Measurements from ENCODE around the gene LGALS16. TPM values are rescaled to one million over a fixed set of nuclear protein-coding genes. Genes with fewer than 3 reads are reported as not detected.
"Not testable (repeated sequence)": the region's sequence is repeated elsewhere in the genome, so short reads cannot be mapped to it uniquely, and the experiment has no call there.

LGALS16 gene
- total RNA-seq, 2 donors from 2014 or later: not detected

- H3K4me1 ChIP-seq: peaks cover 0 to 8% of the 10 kb centered on the region in 2 donors
- H3K27ac ChIP-seq: no peak overlapping the region
- H3K27me3 ChIP-seq: no peaks in the 10 kb centered on the region
- DNase-seq (ENCODE audit: low spot score): no peak
- TF ChIP-seq CTCF (IDR thresholded peaks at IDR 0.05): no peak
- H3K4me3 ChIP-seq: no peak overlapping the region
- H3K36me3 ChIP-seq: no peaks in the 10 kb centered on the region
- H3K9me3 ChIP-seq: no peaks in the 10 kb centered on the region
Measured at GRCh38 chr19:39679791-39680168, 24.1 kb downstream of the LGALS16 start.

GRCh38 chr19:39680593-39680992 is 24.9 kb downstream of the LGALS16 start:
- Histone ChIP-seq H3K27ac (no peak overlapping the region), H3K36me3 (no peaks in the 10 kb centered on the region), H3K4me3 (no peak overlapping the region)

GRCh38 chr19:39681416-39681815 is 25.7 kb downstream of the LGALS16 start:
- no peaks in the 10 kb centered on the region for H3K27me3 ChIP-seq
- no peak overlapping the region for H3K4me3 ChIP-seq
- no peaks in the 10 kb centered on the region for H3K36me3 ChIP-seq
- H3K27ac ChIP-seq: no peak overlapping the region
- peaks cover 0 to 8% of the 10 kb centered on the region in 2 donors for H3K4me1 ChIP-seq
- no peaks in the 10 kb centered on the region for H3K9me3 ChIP-seq
- no peak for TF ChIP-seq CTCF (IDR thresholded peaks at IDR 0.05)
- DNase-seq (ENCODE audit: low spot score): no peak

More at GRCh38 chr19:39680593-39680992, 24.9 kb downstream of the LGALS16 start:
- H3K27me3 ChIP-seq: no peaks in the 10 kb centered on the region
- H3K4me1 ChIP-seq: peaks cover 0 to 8% of the 10 kb centered on the region in 2 donors
- DNase-seq (ENCODE audit: low spot score): no peak
- no peak for TF ChIP-seq CTCF (IDR thresholded peaks at IDR 0.05)
- H3K9me3 ChIP-seq: no peaks in the 10 kb centered on the region

GRCh38 chr19:39684267-39684666 is 28.6 kb downstream of the LGALS16 start:
- DNase-seq (ENCODE audit: low spot score): no peak
- Histone ChIP-seq H3K4me1 (peaks cover 0 to 3% of the 10 kb centered on the region in 2 donors), H3K27ac (no peak overlapping the region), H3K36me3 (no peaks in the 10 kb centered on the region), H3K4me3 (no peak overlapping the region), H3K27me3 (no peaks in the 10 kb centered on the region), H3K9me3 (no peaks in the 10 kb centered on the region)
- TF ChIP-seq CTCF (IDR thresholded peaks at IDR 0.05): no peak

- Histone ChIP-seq H3K9me3 (no peaks in the 10 kb centered on the region), H3K4me1 (no peaks in the 10 kb centered on the region), H3K36me3 (no peaks in the 10 kb centered on the region), H3K27ac (no peak overlapping the region), H3K27me3 (no peaks in the 10 kb centered on the region), H3K4me3 (no peak overlapping the region)
- no peak for DNase-seq (ENCODE audit: low spot score)
- TF ChIP-seq CTCF (IDR thresholded peaks at IDR 0.05): no peak
Measured at GRCh38 chr19:39686739-39687138, 31.0 kb downstream of the LGALS16 start.

- not testable (repeated sequence) for DNase-seq (ENCODE audit: low spot score); H3K4me1 ChIP-seq; H3K36me3 ChIP-seq; H3K9me3 ChIP-seq; H3K27ac ChIP-seq; H3K4me3 ChIP-seq; H3K27me3 ChIP-seq
Measured at GRCh38 chr19:39688637-39689036, 32.9 kb downstream of the LGALS16 start.
